Forelimb muscle (tissue), 1 donor: Measurements from ENCODE around the gene KSR2. TPM values are rescaled to one million over a fixed set of nuclear protein-coding genes. Genes with fewer than 3 reads are reported as not detected.

Experiments used
- DNase-seq: peaks from one replicate; pipeline ENCODE4 v3.0.0-alpha.2; 2013; ENCODE audit warnings: low read depth
- polyA plus RNA-seq: library from polyadenylated mRNA; unstranded; fragments of 120-200 nt; gene quantifications from one replicate; pipeline ENCODE4 v1.2.1, GENCODE V29; 2013; ENCODE audit not compliant: insufficient read length

KSR2 gene
- polyA plus RNA-seq, 1 donor = not detected

DNA sequence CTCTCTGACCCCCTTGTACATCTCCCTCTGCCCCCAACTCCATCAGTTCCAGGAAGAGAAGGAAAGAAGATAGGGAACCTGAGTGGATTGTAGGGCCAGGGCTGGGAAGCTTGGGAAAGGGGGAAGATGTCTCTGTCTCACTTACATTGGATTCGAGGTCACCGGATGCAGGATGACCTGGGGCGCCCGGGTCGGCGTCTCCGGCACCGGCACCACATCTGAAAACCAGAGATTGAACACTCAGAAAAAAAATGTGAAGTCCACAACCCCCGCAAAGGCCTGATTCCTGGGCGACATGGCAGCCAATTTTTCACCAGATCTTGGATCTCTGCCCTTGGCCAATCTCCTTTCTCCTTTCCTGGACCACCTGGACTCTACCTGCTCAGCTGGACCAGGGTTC is 438.0 kb downstream of the KSR2 start:
- no peak for DNase-seq

DNA sequence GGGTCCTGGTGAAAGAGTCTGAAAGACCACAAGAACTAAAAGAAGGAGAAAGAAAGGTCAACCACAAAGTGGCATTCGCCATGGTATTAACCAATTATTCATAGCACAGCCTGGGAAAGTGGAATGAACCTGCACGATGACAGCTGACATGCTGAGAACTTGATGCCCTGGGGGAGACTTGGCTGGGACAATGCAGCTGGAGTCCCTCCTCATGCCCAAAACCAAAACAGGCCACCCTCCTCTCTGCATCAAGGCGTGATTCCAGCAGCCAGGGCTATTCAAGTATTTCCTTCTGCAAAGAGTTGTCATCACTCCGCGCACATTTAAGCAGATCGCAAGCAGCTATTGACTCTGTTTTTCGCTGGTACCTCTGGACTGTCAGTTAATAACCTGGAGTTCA is 440.3 kb downstream of the KSR2 start:
- DNase-seq = no peak

GRCh38 chr12:117527479-117527855 is 441.3 kb downstream of the KSR2 start:
- DNase-seq = no peak

DNA sequence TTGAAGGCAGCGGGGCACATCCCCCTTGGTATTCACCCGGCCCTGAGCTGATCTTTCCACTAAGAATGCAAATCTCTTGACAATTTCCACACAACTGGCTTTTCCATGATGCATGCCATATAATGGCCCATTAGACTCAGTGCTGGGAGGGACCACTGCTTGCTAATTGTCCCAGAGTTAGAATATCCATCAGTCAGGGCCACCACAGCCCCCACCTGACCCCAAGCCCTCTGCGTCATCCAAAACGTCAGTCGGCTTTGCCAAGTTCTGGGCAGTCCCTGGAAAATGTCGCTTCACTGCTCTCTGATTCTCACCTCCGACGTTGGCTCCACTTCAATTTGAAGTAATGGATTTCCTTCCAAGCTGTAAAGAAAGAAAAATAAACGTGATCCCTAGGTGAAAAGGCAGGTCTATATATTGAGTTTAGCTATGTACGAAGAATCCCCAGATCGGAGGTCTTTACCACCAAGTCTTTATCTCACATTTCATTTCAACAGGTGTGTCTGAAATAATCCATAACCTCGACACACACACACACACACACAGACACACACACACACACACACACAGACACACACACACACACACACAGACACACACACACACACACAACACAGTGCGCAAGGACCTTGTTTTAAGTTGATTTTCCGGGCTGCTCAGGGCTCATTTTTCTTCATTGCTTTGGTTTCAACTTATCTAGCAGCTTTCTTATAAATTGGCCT is 441.9 kb downstream of the KSR2 start:
- no peak for DNase-seq

DNA sequence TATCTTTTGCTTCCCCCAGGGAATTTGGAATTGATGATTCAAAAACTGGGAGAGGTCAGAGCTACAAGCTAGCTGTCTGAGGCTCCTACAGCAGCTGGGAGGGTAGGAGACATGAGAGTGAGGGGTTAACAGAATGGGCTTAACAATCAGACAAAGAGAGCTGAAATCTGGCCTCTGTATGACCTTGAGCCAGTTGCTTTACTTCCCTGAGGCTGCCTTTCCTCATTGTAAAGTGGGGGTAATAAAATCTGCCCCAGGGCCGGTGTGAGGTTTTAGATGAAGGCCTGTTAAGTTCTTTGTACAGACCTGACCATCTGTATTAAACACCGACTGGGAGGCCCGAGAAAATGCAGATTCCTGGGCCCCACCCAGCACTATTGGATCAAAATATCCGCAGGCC is 443.0 kb downstream of the KSR2 start:
- DNase-seq = no peak

DNA sequence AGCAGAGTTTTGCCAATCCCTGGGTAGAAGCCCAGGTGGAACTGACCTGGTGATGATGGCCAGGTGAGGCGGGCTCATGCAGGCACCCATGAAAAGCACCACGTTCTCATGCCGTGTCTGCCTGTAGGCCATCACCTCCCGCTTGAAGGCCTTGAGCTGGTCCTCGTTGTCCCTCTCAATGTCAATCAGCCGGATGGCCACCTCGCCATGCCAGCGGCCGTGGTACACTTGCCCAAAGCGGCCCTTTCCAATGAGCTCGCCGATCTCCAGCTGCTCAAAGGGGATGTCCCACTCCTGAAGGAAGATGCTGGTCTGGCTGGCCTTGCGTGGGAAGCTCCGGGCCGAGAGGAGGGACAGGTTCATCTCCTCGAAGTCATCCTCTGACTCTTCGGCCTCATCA is 444.0 kb downstream of the KSR2 start:
- DNase-seq = no peak

- no peak for DNase-seq
These were observed 444.8 kb downstream of the KSR2 start for GRCh38 chr12:117523971-117524370.

DNA sequence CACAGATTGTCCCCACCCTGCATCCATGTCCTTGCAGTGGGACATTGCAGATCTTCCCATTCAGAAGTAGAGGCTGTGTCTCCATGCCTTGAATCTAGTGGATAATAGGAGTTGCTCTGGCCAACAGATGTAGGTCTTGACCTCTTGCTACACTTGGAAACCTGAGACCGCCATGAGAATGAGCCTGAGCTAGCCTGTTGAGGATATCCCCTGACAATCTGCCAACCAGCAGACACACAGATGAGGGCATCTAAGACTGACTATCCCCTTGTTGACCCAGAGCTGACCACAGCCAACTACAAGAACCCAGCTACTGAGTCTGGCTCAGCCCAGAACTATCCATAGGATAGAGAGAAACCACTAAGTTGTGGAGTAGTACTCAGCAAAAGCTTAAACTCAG is 446.2 kb downstream of the KSR2 start:
- no peak for DNase-seq

DNA sequence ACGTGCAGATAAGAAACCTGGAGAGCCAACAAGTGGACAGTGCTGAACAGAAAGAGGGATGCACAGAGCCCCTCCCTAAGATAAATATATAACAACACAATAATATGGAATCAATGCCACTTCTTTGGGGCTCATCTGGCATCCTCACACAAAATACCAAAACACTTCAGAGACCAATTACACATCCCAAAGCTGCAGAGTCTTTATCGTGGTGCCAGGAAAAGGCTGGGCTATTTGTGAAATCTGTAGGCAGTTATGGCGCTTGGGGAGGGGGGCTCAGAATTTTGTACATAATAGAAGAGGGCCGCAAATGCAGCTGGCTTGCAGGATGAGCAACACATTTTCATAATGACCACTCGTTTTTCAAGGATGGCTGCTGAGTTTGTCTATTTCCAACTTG is 446.9 kb downstream of the KSR2 start:
- DNase-seq = no peak

- DNase-seq = no peak
These were observed 447.4 kb downstream of the KSR2 start for GRCh38 chr12:117521346-117521745.

DNA sequence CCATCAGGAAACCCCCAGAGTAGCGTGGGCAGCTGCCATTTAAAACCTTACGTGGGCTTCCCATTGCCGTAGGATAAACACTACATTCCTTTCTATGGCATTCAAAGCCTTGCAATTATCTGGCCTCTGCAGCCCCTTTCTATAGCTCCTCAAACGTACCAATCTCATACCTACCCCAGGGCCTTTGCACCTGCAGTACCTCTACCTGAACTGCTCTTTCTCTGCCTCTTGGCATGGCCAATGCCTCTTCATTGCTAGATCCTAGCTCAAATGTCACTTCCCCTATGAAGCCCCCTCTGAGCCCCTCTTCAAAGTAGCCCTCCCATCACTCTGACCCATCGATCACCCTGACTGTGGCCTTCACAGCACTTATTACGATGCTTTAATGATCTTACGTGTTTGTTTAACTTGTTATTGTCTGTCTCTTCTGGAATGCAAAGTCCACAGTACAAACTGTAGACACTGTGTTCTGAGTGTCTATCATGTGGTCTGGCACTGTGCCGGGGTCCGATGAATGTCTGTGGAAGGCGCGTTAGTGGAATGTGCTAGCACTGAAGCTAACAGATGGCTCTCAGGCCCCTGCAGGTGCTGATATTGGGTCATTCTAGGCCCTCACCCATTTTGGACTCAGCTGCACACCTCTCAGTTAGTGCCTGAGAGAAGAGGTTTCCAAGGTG is 450.1 kb downstream of the KSR2 start:
- no peak for DNase-seq

DNA sequence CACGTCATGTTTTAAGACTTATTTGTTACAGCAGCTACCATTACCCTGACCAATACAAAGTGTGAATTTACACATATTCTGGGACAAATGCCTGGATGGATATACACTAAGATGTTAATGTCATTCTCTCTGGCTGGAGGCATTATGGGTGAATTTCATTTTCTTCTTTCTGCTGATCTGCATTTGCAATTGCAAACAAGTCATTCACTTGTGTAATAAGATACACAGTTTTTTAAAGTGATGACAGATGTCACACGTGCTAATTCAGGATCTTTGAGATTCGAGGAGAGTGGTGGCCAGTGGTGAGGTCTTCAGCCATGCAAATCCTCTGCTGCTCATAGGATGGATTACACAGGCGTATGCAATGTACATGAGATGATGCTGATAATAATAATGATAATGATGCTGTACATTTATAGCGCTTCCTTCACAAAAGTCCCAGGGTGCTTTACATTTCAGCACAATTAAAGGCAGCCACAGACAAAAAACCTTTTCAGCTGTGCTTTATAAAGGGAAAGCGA is 451.5 kb downstream of the KSR2 start:
- no peak for DNase-seq

- DNase-seq = no peak
These were observed 452.8 kb downstream of the KSR2 start for GRCh38 chr12:117516034-117516433.

DNA sequence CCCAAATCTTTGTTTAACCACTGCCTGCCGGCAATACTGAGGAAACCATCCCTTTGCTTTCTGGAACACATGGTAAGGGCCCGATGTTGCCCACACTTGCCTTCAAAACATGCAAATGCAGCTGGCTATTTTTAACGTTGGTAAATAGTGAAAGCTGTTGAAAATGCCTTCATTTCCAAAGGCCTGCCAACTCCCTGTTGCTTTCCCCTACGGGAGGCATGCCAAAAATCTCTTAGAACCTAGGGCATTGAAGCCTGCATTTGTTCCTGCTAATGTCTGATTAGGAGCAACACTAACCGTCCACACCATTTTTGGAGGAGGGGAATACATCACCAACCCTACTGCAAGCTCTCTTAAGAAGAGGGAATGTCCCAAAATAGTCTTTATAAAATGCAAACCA is 454.8 kb downstream of the KSR2 start:
- DNase-seq = no peak

- no peak for DNase-seq
These were observed 455.4 kb downstream of the KSR2 start for GRCh38 chr12:117513353-117513752.

GRCh38 chr12:117508468-117508867 is 460.3 kb downstream of the KSR2 start:
- no peak for DNase-seq

GRCh38 chr12:117507548-117507947 is 461.2 kb downstream of the KSR2 start:
- no peak for DNase-seq

DNA sequence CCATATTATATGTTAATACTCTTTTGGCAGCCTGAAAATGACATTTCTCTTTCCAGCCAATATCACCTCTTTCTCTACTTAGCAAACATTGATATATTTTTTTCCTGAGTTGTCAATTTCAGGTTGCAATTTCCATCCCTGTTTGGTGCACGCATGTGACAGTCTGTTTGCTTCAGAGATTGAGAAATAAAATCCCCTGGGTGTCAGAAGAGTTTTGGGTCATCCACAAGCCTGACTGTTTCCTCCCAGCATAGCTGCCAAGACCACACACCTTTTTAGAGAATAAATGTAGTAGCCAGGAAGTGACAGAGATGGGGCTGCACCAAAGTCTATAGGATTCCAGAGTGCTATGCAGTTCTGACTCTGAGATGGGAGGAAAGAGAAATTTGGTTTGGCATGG is 462.5 kb downstream of the KSR2 start:
- no peak for DNase-seq

DNA sequence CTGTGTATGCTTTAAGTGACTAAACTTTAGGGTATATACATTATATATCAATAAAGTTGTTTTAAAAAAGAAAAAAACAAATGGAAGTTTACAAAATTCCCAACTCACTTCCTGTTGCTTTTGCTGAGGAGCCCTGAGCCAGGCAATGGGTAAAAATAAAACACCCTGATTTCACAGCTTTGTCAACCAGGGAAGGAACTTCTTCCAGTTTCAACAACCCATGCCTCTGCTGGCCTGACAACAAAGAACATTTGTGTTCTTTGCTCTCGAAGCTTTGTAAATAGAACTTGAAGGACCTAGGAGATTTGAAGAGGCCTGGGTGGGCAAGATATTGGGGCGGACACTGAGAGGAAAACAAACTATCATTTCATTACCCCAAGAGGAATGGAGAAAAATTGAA is 466.2 kb downstream of the KSR2 start:
- no peak for DNase-seq

GRCh38 chr12:117502233-117502632 is 466.6 kb downstream of the KSR2 start:
- no peak for DNase-seq

DNA sequence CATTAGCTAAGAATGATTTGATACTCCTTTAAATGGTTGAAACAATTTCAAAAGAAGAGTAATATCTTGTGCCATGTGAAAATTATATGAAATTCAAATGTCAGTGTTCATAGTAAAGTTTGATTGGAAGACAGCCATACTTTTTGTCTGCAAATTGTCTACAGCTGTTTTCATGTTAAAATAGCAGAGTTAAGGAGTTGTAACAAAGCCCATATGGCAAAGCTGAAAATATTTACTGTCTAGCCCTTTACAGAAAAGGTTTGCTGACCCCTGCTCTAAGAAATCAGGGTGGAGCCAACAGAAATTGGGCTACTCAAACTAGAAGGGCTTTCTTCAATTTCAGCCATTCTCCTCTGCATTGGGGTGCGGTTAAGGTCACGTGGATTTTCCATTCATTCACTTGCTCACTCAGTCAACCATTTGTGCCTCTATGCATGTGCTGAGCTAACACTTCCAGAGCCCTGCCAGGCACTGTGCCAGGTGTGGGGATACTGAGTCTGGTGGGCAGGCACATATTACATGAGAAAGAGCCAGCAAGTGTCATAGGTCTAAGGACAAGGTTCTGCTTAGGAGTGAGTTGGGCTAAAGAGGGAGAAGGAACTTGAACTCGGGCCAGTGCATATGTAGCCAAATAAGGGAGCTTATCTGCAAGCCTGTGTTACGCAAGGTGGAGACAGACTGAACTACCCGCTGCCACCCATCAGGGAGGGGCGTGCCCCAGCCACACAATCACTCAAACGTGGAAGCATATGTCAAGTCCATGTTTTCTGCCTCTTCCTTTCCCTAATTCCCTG is 467.5 kb downstream of the KSR2 start:
- DNase-seq = peak; percentile 43

DNA sequence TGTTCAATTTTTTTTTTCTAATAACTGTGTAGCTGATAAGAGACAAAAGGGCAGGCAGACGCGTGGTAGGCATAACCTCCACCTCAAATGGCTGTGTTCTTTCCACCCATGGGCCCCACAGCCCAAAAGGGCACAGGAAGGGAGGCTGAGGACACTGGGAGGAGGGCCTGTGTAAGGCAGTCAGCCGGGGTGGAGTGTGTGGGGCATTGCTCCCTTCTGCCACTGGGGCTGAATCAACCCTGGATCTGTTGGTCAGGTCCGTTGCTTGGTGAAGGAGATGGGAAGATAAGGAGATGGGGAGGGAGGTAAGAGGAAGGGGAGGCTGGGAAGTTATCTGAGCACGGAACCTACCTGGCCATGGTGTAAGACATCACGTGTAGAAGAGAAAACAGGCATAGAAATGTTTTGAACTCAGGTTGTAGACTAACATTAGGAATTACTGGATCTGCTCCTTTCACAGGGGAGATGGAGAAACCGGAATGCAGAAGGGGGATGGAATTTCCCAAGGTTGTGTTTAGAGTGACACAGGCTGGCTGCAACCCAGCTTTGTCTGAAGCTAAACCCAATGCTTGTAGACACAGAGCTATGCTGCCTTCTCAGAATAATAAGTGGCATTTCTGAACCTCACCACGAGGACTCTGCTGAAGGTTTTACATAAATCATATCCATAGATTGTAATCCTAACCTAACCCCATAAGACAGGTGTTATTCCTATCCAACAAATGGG is 468.9 kb downstream of the KSR2 start:
- no peak for DNase-seq
